ELF-1 (cell line): Measurements from ENCODE around the gene BTBD9.

Source experiments
- DNase-seq: peaks from one replicate; pipeline ENCODE4 v3.0.0-alpha.2; 2016; ENCODE audit warnings: low read depth, low spot score

The BTBD9 gene

GRCh38 chr6:38163186-38164130 lies 476.3 kb downstream of the BTBD9 start:
- no peak for DNase-seq

GRCh38 chr6:38162493-38163185 lies 477.1 kb downstream of the BTBD9 start:
- no peak for DNase-seq

GRCh38 chr6:38161754-38162492 lies 477.8 kb downstream of the BTBD9 start:
- no peak for DNase-seq

GRCh38 chr6:38161331-38161730 lies 478.4 kb downstream of the BTBD9 start:
- DNase-seq = no peak

- DNase-seq = no peak
These were observed 478.9 kb downstream of the BTBD9 start for GRCh38 chr6:38160831-38161230.

GRCh38 chr6:38159596-38159995 lies 480.1 kb downstream of the BTBD9 start:
- no peak for DNase-seq

- no peak for DNase-seq
These were observed 480.9 kb downstream of the BTBD9 start for GRCh38 chr6:38158762-38159350.

GRCh38 chr6:38157905-38158304 lies 481.8 kb downstream of the BTBD9 start:
- DNase-seq = no peak

GRCh38 chr6:38156818-38157565 lies 482.7 kb downstream of the BTBD9 start:
- no peak for DNase-seq

- no peak for DNase-seq
These were observed 484.0 kb downstream of the BTBD9 start for GRCh38 chr6:38155621-38156204.

GRCh38 chr6:38155144-38155543 lies 484.6 kb downstream of the BTBD9 start:
- DNase-seq = no peak

- no peak for DNase-seq
These were observed 485.0 kb downstream of the BTBD9 start for GRCh38 chr6:38154731-38155130.

GRCh38 chr6:38153798-38154345 lies 485.9 kb downstream of the BTBD9 start:
- DNase-seq = no peak

GRCh38 chr6:38153076-38153797 lies 486.5 kb downstream of the BTBD9 start:
- no peak for DNase-seq

GRCh38 chr6:38152620-38153019 lies 487.1 kb downstream of the BTBD9 start:
- no peak for DNase-seq

GRCh38 chr6:38151580-38152500 lies 487.9 kb downstream of the BTBD9 start:
- no peak for DNase-seq

GRCh38 chr6:38150681-38151296 lies 488.9 kb downstream of the BTBD9 start:
- DNase-seq = no peak

- DNase-seq = no peak
These were observed 489.7 kb downstream of the BTBD9 start for GRCh38 chr6:38150021-38150420.
